HG03045 (cell line): ENCODE data around the gene TP53.
"Not testable (repeated sequence)": the region's sequence is repeated elsewhere in the genome, so short reads cannot be mapped to it uniquely, and the experiment has no call there.

Experiments used
- ATAC-seq: cut with Tn5 transposase; IDR thresholded peaks from one replicate; pipeline ENCODE4 v1.9.1; 2021; ENCODE audit warnings: mild to moderate bottlenecking, moderate library complexity; ENCODE audit not compliant: unreplicated experiment

Gene TP53

GRCh38 chr17:7676533-7676932 lies 10.8 kb downstream of the TP53 start:
- no peak for ATAC-seq

- no peak for ATAC-seq
Measured at GRCh38 chr17:7674934-7675333, 12.4 kb downstream of the TP53 start.

- no peak for ATAC-seq
Measured at GRCh38 chr17:7673239-7673638, 14.1 kb downstream of the TP53 start.

- ATAC-seq: no peak
Measured at GRCh38 chr17:7668482-7668881, 18.8 kb downstream of the TP53 start.

- ATAC-seq: no peak
Measured at GRCh38 chr17:7667656-7668406, 19.5 kb downstream of the TP53 start.

GRCh38 chr17:7656958-7657609 lies 30.2 kb downstream of the TP53 start:
- ATAC-seq: no peak

- ATAC-seq: no peak
Measured at GRCh38 chr17:7655541-7655840, 31.8 kb downstream of the TP53 start.

- ATAC-seq: no peak
Measured at GRCh38 chr17:7654832-7655540, 32.3 kb downstream of the TP53 start.

GRCh38 chr17:7652388-7653356 lies 34.6 kb downstream of the TP53 start:
- no peak for ATAC-seq

GRCh38 chr17:7651665-7652387 lies 35.5 kb downstream of the TP53 start:
- ATAC-seq: no peak

GRCh38 chr17:7651097-7651664 lies 36.1 kb downstream of the TP53 start:
- ATAC-seq: no peak

GRCh38 chr17:7650509-7651096 lies 36.7 kb downstream of the TP53 start, which contains the start of gene ATP1B2:
TSS of gene ATP1B2 (plus strand) at chr17:7650926. CDS start at chr17:7651519, 593 bp downstream.
- ATAC-seq: peak; percentile 54

GRCh38 chr17:7647018-7647417 lies 40.3 kb downstream of the TP53 start:
- ATAC-seq: no peak

- ATAC-seq: no peak
Measured at GRCh38 chr17:7646457-7646856, 40.8 kb downstream of the TP53 start.

- no peak for ATAC-seq
Measured at GRCh38 chr17:7644775-7645174, 42.5 kb downstream of the TP53 start.

- ATAC-seq: not testable (repeated sequence)
Measured at GRCh38 chr17:7641635-7642034, 45.7 kb downstream of the TP53 start.

GRCh38 chr17:7640783-7641182 lies 46.5 kb downstream of the TP53 start:
- no peak for ATAC-seq

GRCh38 chr17:7636163-7636562 lies 51.1 kb downstream of the TP53 start:
- ATAC-seq: no peak

- no peak for ATAC-seq
Measured at GRCh38 chr17:7634384-7634783, 52.9 kb downstream of the TP53 start.
